Measurements from ENCODE around the gene CCL21. TPM values are rescaled to one million over a fixed set of nuclear protein-coding genes. Genes with fewer than 3 reads are reported as not detected.

The CCL21 gene
- total and polyA plus RNA-seq, 8 donors = 39.1 to 212 (median 150) TPM

GRCh38 chr9:34664281-34665066 lies 45.5 kb downstream of the CCL21 start:
- ATAC-seq (peak; percentile 46), DNase-seq (peak; percentile 56 to 88 (median 69))
- peak; percentile 56 to 72 for TF ChIP-seq CTCF (IDR thresholded peaks at IDR 0.05)
- Histone ChIP-seq H3K4me1 (peaks cover 0 to 25% of the 10 kb centered on the region in 2 donors), H3K4me3 (peak overlapping the region; percentile 62 to 68), H3K36me3 (peaks cover 0 to 3% of the 10 kb centered on the region in 2 donors), H3K27ac (peak overlapping the region; percentile 76 to 98), H3K9me3 (peaks cover 0 to under 1% of the 10 kb centered on the region in 2 donors), H3K27me3 (no peaks in the 10 kb centered on the region)
- intact Hi-C loops (cut with DNase I) = no loop called here

GRCh38 chr9:34663303-34663605 lies 46.7 kb downstream of the CCL21 start:
- no peak overlapping the region for H3K27ac ChIP-seq
- intact Hi-C loops (cut with DNase I) = no loop called here
- TF ChIP-seq CTCF (IDR thresholded peaks at IDR 0.05) = no peak
- peaks cover 0 to 25% of the 10 kb centered on the region in 2 donors for H3K4me1 ChIP-seq
- ATAC-seq (no peak), DNase-seq (no peak)
- H3K27me3 ChIP-seq = no peaks in the 10 kb centered on the region
- no peaks in the 10 kb centered on the region for H3K36me3 ChIP-seq
- no peaks in the 10 kb centered on the region for H3K9me3 ChIP-seq
- no peak overlapping the region for H3K4me3 ChIP-seq

GRCh38 chr9:34662526-34663302 lies 47.2 kb downstream of the CCL21 start, which contains the start of gene CCL27:
TSS of gene CCL27 (minus strand) at chr9:34662657. CDS start at chr9:34662633, 24 bp downstream.
- Histone ChIP-seq H3K27me3 (no peaks in the 10 kb centered on the region), H3K27ac (no peak within 1 kb of the TSS), H3K4me1 (peaks cover 0 to 25% of the 10 kb centered on the region in 2 donors), H3K36me3 (no peaks in the 10 kb centered on the region), H3K9me3 (no peaks in the 10 kb centered on the region), H3K4me3 (no peak within 1 kb of the TSS)
- intact Hi-C loops (cut with DNase I) = no loop called here
- DNase-seq (no peak), ATAC-seq (no peak)
- TF ChIP-seq CTCF (IDR thresholded peaks at IDR 0.05) = no peak

- ATAC-seq (no peak), DNase-seq (no peak)
- no peak for TF ChIP-seq CTCF (IDR thresholded peaks at IDR 0.05)
- Histone ChIP-seq H3K36me3 (no peaks in the 10 kb centered on the region), H3K4me3 (no peak overlapping the region), H3K9me3 (no peaks in the 10 kb centered on the region), H3K27ac (no peak overlapping the region), H3K4me1 (peaks cover 4 to 9% of the 10 kb centered on the region in 2 donors), H3K27me3 (no peaks in the 10 kb centered on the region)
- intact Hi-C loops (cut with DNase I) = no loop called here
These were observed 50.2 kb downstream of the CCL21 start for GRCh38 chr9:34659592-34660253.

Other genes starting within 250 kb of the CCL21 start
- gene ENHO, start 187.1 kb downstream of the CCL21 start, total RNA-seq = under 1 TPM; 0.26 to 0.61 TPM
- gene ENHO, start 187.1 kb downstream of the CCL21 start, polyA plus RNA-seq (ENCODE audit: insufficient read length in 6 of 6) = 1 to 10 TPM; 1.2 to 1.9 (median 1.4) TPM
- under 1 TPM; 0.90 to 0.92 TPM for gene CNTFR, start 120.4 kb downstream of the CCL21 start, total RNA-seq
- gene CNTFR, start 120.4 kb downstream of the CCL21 start, polyA plus RNA-seq (ENCODE audit: insufficient read length in 6 of 6) = 10 to 100 TPM; 21.9 to 35.6 (median 28.2) TPM
- gene RPP25L, start 98.0 kb downstream of the CCL21 start, total RNA-seq = 10 to 100 TPM; 18.6 to 21.9 TPM
- 10 to 100 TPM; 17.7 to 22.4 (median 20.6) TPM for gene RPP25L, start 98.0 kb downstream of the CCL21 start, polyA plus RNA-seq (ENCODE audit: insufficient read length in 6 of 6)
- gene DCTN3, start 89.6 kb downstream of the CCL21 start, total RNA-seq = 10 to 100 TPM; 69.8 to 70.4 TPM
- 100 to 1,000 TPM in 1 of 6 donors, 10 to 100 TPM in 5; 88.6 to 111 (median 93.9) TPM for gene DCTN3, start 89.6 kb downstream of the CCL21 start, polyA plus RNA-seq (ENCODE audit: insufficient read length in 6 of 6)
- not detected for gene ARID3C, start 81.1 kb downstream of the CCL21 start, total RNA-seq
- under 1 TPM in 3 of 6 donors, not detected in 3; 0.13 to 0.24 (median 0.15) TPM for gene ARID3C, start 81.1 kb downstream of the CCL21 start, polyA plus RNA-seq (ENCODE audit: insufficient read length in 6 of 6)
- 10 to 100 TPM; 50.5 to 72.1 TPM for gene SIGMAR1, start 72.3 kb downstream of the CCL21 start, total RNA-seq
- 10 to 100 TPM; 36.0 to 46.9 (median 42.3) TPM for gene SIGMAR1, start 72.3 kb downstream of the CCL21 start, polyA plus RNA-seq (ENCODE audit: insufficient read length in 6 of 6)
- 10 to 100 TPM; 42.8 to 44.0 TPM for gene GALT, start 63.5 kb downstream of the CCL21 start, total RNA-seq
- 10 to 100 TPM; 58.4 to 81.6 (median 73.1) TPM for gene GALT, start 63.5 kb downstream of the CCL21 start, polyA plus RNA-seq (ENCODE audit: insufficient read length in 6 of 6)
- gene IL11RA, start 58.0 kb downstream of the CCL21 start, total RNA-seq = 10 to 100 TPM; 13.8 to 17.6 TPM
- 100 to 1,000 TPM in 4 of 6 donors, 10 to 100 TPM in 2; 93.3 to 121 (median 106) TPM for gene IL11RA, start 58.0 kb downstream of the CCL21 start, polyA plus RNA-seq (ENCODE audit: insufficient read length in 6 of 6)
- gene CCL27, start 47.5 kb downstream of the CCL21 start, total RNA-seq = under 1 TPM in 1 of 2 donors, not detected in 1; 0.67 TPM
- gene CCL27, start 47.5 kb downstream of the CCL21 start, polyA plus RNA-seq (ENCODE audit: insufficient read length in 6 of 6) = 1 to 10 TPM in 1 of 6 donors, under 1 TPM in 5; 0.49 to 1.6 (median 0.78) TPM
- gene CCL19, start 18.9 kb downstream of the CCL21 start, total RNA-seq = 10 to 100 TPM in 1 of 2 donors, 1 to 10 TPM in 1; 1.2 to 36.3 TPM
- 1 to 10 TPM in 1 of 6 donors, under 1 TPM in 3, not detected in 2; 0.28 to 1.4 (median 0.33) TPM for gene CCL19, start 18.9 kb downstream of the CCL21 start, polyA plus RNA-seq (ENCODE audit: insufficient read length in 6 of 6)
- under 1 TPM; 0.44 to 0.58 TPM for gene PHF24, start 248.1 kb upstream of the CCL21 start, total RNA-seq
- under 1 TPM; 0.20 to 0.78 (median 0.41) TPM for gene PHF24, start 248.1 kb upstream of the CCL21 start, polyA plus RNA-seq (ENCODE audit: insufficient read length in 6 of 6)